Stimulated activated naive CD8-positive, alpha-beta T cell treated with anti-CD3 and anti-CD28 coated beads, Interleukin-15, Interleukin-2, amounts not matched to agents 100 U/mL and 50 U/mL, for 24 hours (primary cell): Measurements from ENCODE around the gene FGF9.
A peak's percentile ranks its signal among the peaks of the same experiment; 100 is the strongest.

Experiments
- ATAC-seq: fragments of 150-1000 bp; cut with Tn5 transposase; one replicate; pipeline ENCODE4 v1.10.0; 2021
- DNase-seq: peaks from one replicate; pipeline ENCODE4 v3.0.0; 2021

The FGF9 gene

DNA sequence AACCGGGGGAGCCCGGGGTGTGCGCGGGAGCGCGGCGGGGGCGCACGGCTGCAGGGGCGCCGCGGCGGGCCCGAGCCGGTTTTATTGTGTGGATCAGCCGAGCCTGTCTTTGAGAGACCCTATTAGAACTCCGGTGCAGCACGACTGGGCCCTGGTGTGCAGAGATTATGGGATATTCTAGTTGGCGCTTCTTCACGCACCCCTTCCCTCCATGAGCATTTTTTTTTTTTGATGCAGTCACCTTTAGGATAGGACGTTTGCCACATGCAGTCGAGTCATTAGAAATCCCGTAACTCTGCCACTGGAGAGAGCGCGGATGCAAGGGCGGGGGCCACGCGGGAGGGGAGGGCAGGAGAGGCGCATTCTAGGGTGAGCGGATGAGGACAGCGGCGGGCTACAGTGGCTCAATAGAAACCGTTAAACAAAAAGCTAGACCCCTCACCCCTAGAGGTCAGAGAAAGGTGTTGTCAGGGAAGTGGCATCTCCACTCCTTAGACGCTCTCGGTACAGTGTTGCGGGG is 3.7 kb downstream of the FGF9 start:
- DNase-seq (no peak), ATAC-seq (no peak)

DNA sequence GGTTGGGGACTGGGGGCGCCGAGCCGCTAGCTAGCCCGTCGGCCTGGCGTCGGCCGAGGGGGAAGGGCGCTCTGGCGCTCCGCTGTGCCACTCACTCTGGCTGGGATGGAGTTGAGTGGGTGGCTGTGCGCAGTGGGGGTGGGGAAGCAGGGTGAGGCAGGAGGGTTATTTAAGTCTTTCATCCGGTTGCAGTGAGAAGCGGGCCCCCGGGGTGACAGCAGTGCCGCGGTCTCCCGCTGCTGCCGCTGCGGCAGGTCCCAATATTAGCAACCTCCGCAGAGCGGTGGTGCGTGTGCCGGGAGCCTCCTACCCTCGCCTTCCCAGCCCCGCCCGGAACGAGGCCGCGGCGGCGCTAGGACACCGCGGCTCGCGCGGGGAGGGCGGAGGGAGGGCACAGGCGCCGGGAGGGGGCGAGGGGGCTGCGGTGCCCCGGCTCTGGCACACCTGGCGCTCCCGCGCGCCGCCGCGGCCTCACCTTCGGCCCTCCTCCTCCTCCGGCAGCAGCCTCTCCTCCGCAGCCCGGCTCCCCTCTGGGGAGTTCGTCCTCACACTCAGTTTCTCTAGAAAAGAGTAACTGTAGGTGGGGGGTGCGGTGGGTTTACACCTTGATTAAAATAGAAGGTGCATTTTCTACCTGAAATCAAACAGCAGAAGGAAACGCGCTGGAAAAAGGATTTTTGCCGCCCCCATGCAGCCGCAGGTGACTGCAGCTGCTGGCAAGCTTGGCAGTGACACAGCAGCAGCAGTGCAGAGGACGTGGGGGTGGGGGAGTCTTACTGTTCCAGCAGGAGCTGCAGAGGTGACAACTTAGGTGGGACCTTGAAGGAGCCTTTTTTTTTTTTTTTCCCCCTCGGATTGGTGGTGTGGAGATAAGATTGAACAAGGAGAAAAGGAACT is 4.5 kb downstream of the FGF9 start:
- peak; percentile 52 for DNase-seq
- ATAC-seq = peak; percentile 11

DNA sequence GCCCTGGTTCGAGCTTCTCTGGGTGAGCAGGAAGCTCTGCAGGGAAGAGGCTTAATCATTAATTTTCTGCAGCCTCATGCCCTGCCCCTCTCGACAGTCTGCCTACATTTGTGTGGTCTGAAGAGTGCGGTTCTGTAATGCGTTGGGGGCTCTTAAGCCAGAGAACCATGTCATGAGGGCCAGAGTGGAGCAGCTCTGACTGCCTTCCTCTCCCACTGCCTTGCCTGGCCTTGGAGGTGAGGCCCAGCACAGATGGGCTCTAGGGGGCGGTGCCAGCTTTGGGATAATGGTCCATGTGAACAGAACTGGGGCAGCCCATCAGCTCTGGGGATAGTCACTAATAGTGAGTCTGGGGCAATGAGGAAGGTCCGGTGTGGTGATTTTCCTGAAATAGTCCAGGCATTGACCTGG is 5.7 kb downstream of the FGF9 start:
- ATAC-seq = no peak

DNA sequence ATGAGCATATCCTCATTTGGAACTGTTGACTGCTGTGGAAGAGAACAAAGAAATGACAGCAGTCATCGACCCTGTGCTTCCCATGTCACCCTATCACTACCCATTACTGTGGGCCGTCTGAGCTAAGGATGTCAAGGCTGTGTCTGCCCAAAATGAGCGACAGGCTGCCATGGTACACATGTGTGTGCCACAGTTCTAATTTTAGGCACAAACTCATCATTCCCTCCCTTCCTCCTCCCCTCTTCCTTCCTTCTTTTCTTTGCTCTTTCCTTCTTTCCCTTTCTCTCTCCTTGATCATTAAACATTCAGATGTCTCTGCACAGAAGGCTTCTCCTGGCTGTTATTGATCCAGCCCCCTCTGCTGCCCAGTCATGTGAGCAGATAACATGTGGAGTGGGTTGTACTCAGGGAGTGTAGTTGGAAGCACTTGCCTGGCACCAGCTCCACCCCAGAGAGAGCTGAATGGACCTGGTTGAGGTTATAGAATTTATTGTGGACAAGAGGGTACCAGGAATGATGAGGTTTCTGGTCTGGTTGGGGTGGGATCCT is 6.3 kb downstream of the FGF9 start:
- ATAC-seq (no peak), DNase-seq (no peak)

More for the DNA sequence above, 5.7 kb downstream of the FGF9 start:
- DNase-seq = peak; percentile 26

- DNase-seq = no peak
- peak; percentile 53 for ATAC-seq
These were observed 12.3 kb downstream of the FGF9 start for GRCh38 chr13:21683034-21683733.

DNA sequence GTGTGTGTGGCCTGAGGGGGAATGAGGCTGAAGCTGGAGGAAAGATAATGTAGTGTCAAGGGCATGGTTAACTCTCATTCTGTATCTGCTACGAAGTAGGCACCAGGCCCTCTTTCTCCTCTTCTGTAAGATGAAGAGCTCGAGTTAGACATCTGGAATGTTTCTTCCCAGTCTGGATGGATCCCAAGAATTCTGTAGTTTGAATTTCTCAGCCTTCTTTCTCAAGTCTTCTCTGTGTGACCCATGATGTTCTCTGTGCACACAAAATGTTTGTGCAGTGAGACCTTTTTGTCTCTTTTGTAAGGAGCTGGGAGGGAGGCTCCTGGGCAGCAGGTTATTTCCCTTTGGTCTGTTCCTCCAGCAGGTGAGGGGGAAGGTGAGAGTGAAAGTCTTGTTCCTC is 13.7 kb downstream of the FGF9 start:
- ATAC-seq = no peak
- DNase-seq = no peak

DNA sequence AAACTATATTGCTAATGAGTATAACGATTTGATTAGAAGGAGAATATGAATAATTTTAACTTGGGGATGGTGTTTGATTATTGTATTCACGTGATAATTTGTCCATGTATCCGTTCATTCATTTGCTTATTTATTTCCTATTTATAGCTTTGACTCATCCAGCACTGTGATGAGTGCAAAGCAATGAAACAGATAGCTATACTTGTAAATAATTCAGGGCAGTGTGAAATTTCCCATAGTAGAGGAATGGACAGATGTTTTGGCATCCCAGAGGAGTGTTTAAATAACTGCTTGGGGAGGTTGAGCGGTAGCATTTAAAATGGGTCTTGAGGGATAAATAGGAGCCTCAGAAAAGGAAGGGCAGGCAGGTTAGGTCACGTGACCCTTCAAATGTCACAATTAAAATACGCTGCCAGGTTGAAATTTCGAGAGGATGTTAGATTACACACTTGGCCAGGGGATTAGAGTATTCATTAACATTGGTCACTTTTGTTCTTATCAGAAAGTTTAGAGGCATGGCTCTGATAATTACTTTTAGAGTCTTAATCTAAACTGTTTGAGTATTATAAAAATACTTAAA is 14.7 kb downstream of the FGF9 start:
- ATAC-seq = no peak
- no peak for DNase-seq

GRCh38 chr13:21686751-21687391 is 16.0 kb downstream of the FGF9 start:
- peak; percentile 90 for ATAC-seq

DNA sequence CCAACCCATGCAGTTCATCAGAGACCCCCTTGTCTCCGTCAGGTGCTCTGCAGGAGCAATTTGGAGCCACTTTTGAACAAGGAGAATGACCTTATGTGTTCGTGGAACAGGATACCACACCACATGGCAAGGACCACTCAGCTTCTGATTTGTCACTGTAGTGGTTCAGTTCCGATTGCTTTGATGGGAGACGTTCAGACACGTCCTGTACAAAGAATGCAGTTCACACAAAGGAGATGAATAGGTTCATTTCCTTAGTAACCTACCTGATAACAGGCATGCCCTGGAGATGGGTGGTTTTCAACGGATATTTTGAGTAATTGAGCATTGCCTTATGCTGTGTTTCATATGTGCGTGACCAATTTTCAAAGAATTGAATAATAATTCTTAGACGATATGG is 17.2 kb downstream of the FGF9 start:
- DNase-seq (no peak), ATAC-seq (no peak)

More at GRCh38 chr13:21686751-21687391, 16.0 kb downstream of the FGF9 start:
- DNase-seq = no peak

GRCh38 chr13:21689097-21689496 is 18.2 kb downstream of the FGF9 start:
- ATAC-seq = no peak
- no peak for DNase-seq

- no peak for DNase-seq
- no peak for ATAC-seq
These were observed 20.1 kb downstream of the FGF9 start for GRCh38 chr13:21690955-21691354.

- no peak for DNase-seq
These were observed 20.6 kb downstream of the FGF9 start for GRCh38 chr13:21691500-21691899.

DNA sequence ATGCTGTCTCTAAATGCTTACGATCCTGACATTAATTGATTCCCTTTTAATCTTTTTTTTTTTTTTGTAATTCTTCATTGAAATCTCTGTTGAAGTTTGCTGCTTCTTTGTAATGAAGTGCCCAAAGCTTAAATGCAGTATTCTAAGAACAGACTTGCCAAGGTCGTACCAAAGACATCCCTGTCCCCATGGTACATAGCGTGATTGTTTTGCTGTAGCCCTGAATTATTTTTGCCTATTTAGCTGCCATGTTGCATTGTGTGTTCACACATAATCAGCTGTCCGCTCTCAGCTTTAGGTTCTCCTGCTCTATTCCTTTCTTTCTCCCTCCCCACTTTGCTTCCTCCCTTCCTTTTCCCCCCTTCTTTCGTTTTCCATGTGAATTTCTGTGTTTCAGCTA is 21.1 kb downstream of the FGF9 start:
- DNase-seq (no peak), ATAC-seq (no peak)

More at GRCh38 chr13:21691500-21691899, 20.6 kb downstream of the FGF9 start:
- no peak for ATAC-seq

DNA sequence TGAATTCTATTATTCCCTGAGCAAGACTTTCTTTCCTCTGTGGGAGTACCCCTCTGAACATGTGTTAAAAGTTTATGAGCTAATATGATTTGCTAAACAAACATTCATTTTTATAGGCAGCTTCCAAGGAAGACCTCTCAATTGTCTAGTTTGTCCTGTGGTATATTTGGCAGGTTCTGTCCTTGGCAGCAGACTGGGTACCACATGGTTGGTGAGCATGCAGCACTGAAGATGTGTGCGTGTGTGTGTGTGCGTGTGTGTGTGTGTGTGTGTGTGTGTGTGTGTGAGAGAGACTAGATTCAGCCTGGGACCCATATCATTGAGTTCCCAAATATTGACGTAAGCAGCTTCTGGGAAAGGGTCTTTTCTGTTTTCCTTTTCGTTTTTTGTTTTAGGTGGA is 24.0 kb downstream of the FGF9 start:
- ATAC-seq (no peak), DNase-seq (no peak)

DNA sequence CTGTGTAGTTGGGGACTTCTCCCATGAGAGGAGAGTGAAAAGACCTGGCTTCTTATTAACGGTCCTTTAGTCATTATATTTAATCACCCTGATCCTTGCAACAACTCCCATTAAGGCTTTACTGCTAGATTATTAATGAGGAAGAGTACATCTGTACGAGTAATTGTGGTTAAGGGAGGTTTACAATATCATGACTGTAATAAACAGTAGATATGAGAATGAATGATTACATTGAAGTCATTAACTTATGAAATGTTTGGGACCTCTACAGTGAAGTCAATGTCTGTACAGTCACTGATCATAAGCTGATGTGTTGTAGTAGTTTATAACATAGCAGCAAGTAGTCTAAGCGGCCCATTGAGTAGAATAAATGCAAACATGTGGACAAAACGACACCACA is 24.7 kb downstream of the FGF9 start:
- no peak for DNase-seq
- ATAC-seq = no peak

- ATAC-seq = no peak
These were observed 26.1 kb downstream of the FGF9 start for GRCh38 chr13:21696865-21697448.

GRCh38 chr13:21698817-21699679 is 28.2 kb downstream of the FGF9 start:
- no peak for DNase-seq
- no peak for ATAC-seq

More at GRCh38 chr13:21696865-21697448, 26.1 kb downstream of the FGF9 start:
- DNase-seq = no peak

DNA sequence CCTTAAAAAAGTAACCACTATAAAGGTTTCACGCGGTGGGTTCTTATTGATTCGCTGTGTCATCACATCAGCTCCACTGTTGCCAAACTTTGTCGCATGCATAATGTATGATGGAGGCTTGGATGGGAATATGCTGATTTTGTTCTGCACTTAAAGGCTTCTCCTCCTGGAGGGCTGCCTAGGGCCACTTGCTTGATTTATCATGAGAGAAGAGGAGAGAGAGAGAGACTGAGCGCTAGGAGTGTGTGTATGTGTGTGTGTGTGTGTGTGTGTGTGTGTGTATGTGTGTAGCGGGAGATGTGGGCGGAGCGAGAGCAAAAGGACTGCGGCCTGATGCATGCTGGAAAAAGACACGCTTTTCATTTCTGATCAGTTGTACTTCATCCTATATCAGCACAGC is 30.6 kb downstream of the FGF9 start:
- no peak for ATAC-seq
- DNase-seq = no peak

DNA sequence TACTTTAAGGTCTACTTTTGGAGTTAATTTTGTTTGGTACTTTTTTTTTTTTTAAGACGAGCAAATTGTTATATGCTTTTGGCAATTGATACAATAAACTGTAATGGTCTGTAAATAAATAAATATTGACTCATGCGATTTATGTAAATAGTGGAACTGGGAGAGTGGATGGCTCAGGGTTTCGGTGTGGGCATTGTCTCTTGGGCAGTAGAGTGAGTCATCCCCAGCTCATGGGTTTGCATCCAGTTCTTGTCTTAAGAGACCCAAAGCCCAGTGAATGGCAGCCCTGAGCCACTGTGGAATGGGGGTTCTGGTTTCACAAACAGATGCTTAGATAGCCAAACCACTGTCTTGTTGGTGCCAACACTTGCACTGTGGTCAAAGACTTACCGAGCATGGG is 33.0 kb downstream of the FGF9 start:
- ATAC-seq (no peak), DNase-seq (no peak)

DNA sequence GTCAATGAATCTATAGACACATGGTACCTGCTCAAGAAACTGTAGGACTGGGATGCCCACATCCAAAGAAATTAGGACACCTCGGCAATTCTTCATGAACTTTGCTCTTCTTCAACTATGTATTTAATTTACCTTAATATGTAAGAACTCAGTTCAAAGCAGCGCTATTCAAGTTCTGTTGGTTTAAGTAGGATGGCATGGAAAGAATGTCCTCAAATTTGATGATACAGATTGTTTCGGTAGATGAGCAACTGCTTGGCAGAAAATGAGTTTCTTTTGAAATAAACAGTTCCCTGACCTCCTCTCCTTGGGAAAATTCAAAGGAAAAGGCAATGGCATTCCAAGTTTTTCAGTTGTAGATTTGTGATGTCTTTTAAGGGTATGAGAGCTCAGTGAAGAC is 36.7 kb downstream of the FGF9 start:
- DNase-seq (no peak), ATAC-seq (no peak)

DNA sequence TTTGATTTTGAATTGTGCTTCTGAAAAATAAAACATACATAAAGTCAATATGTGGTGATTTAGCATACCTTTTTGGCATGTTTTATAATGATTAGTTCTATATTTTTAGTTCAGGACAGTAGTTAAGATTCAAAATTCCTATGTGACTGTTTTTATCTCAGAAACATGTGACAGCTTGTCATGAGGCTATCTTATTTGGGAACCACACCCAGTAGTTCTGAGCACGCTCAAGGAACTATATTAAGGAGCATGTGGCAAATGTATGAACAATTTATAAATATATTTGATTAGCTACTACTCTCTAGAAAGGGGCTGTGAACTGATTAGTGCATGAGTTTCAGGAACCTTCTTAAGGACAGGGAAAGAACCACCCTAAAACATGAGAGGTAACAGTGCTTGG is 38.8 kb downstream of the FGF9 start:
- DNase-seq (no peak), ATAC-seq (no peak)
